H9 (cell line): ENCODE measurements around the gene SLC36A3. TPM values are rescaled to one million over a fixed set of nuclear protein-coding genes. Genes with fewer than 3 reads are reported as not detected.

ENCODE experiments used
- DNase-seq: peaks from one replicate; pipeline ENCODE4 v3.0.0-alpha.2; 2017
- H2AFZ ChIP-seq: one replicate; pipeline ENCODE4 v1.6.1; 2013; ENCODE audit warnings: mild to moderate bottlenecking, low read length, control low read depth, moderate library complexity
- H2AK5ac ChIP-seq: 2 replicates; pipeline ENCODE4 v1.6.1; 2013; ENCODE audit warnings: low read length, control low read depth, mixed read lengths; ENCODE audit not compliant: insufficient read length
- H2BK120ac ChIP-seq: one replicate; pipeline ENCODE4 v1.6.1; 2013; ENCODE audit warnings: low read depth, mild to moderate bottlenecking, low read length, control low read depth, inconsistent platforms; ENCODE audit not compliant: poor library complexity, severe bottlenecking
- H2BK12ac ChIP-seq: 2 replicates; pipeline ENCODE4 v1.6.1; 2013; ENCODE audit warnings: low read length, control low read depth, mixed read lengths, low read depth; ENCODE audit not compliant: insufficient read length
- H2BK15ac ChIP-seq: 2 replicates; pipeline ENCODE4 v1.6.1; 2013; ENCODE audit warnings: low read depth, low read length, control low read depth
- H2BK20ac ChIP-seq: one replicate; pipeline ENCODE4 v1.6.1; 2013; ENCODE audit warnings: low read depth, mild to moderate bottlenecking, low read length, control low read depth, inconsistent platforms; ENCODE audit not compliant: poor library complexity, severe bottlenecking
- H2BK5ac ChIP-seq: 2 replicates; pipeline ENCODE4 v1.6.1; 2013; ENCODE audit warnings: low read length, control low read depth, mixed read lengths; ENCODE audit not compliant: insufficient read length
- H3K14ac ChIP-seq: 2 replicates; pipeline ENCODE4 v1.6.1; 2013; ENCODE audit warnings: low read length, control low read depth; ENCODE audit not compliant: insufficient read depth
- H3K18ac ChIP-seq: 2 replicates; pipeline ENCODE4 v1.6.1; 2013; ENCODE audit warnings: low read depth, mild to moderate bottlenecking, mixed read lengths, low read length, control low read depth; ENCODE audit not compliant: insufficient read length
- H3K23ac ChIP-seq: 2 replicates; pipeline ENCODE4 v1.6.1; 2013; ENCODE audit warnings: low read length, control low read depth, mixed read lengths, low read depth; ENCODE audit not compliant: insufficient read length
- H3K23me2 ChIP-seq: 2 replicates; pipeline ENCODE4 v1.6.1; 2013; ENCODE audit warnings: low read depth, mild to moderate bottlenecking, mixed read lengths, low read length, control low read depth; ENCODE audit not compliant: insufficient read length, poor library complexity, severe bottlenecking
- H3K27ac ChIP-seq: 2 replicates; pipeline ENCODE4 v1.5.1; 2013; ENCODE audit warnings: low read length, control low read depth, mixed read lengths, low read depth; ENCODE audit not compliant: insufficient read length
- H3K27me3 ChIP-seq: 2 replicates; pipeline ENCODE4 v1.6.1; 2013; ENCODE audit warnings: low read length, control low read depth, inconsistent platforms; ENCODE audit not compliant: insufficient read depth
- H3K4ac ChIP-seq: 2 replicates; pipeline ENCODE4 v1.6.1; 2013; ENCODE audit warnings: low read depth, mild to moderate bottlenecking, control low read depth, inconsistent platforms, low read length, moderate library complexity
- H3K4me1 ChIP-seq: 2 replicates; pipeline ENCODE4 v1.6.1; 2013; ENCODE audit warnings: low read length, control low read depth, inconsistent platforms; ENCODE audit not compliant: insufficient read depth
- H3K4me2 ChIP-seq: 2 replicates; pipeline ENCODE4 v1.6.1; 2013; ENCODE audit warnings: low read length, control low read depth, mixed read lengths; ENCODE audit not compliant: insufficient read length, insufficient read depth
- H3K56ac ChIP-seq: 2 replicates; pipeline ENCODE4 v1.6.1; 2013; ENCODE audit warnings: low read depth, mild to moderate bottlenecking, mixed read lengths, low read length, control low read depth; ENCODE audit not compliant: insufficient read length
- H3K79me1 ChIP-seq: 2 replicates; pipeline ENCODE4 v1.6.1; 2013; ENCODE audit warnings: low read depth, mild to moderate bottlenecking, moderate library complexity, low read length, control low read depth, inconsistent platforms; ENCODE audit not compliant: insufficient read depth, poor library complexity, severe bottlenecking
- H3K79me2 ChIP-seq: 2 replicates; pipeline ENCODE4 v1.6.1; 2013; ENCODE audit warnings: low read length, control low read depth, inconsistent platforms; ENCODE audit not compliant: insufficient read depth
- H3K9ac ChIP-seq: 2 replicates; pipeline ENCODE4 v1.6.1; 2013; ENCODE audit warnings: low read length, control low read depth, mixed read lengths; ENCODE audit not compliant: insufficient read length; ENCODE audit errors: extremely low read depth
- H3K9me3 ChIP-seq: one replicate; pipeline ENCODE4 v1.6.1; 2013; ENCODE audit warnings: low read depth, low read length, inconsistent platforms; ENCODE audit not compliant: control insufficient read depth
- H3T11ph ChIP-seq: one replicate; pipeline ENCODE4 v1.6.1; 2013; ENCODE audit warnings: mild to moderate bottlenecking, low read length, control low read depth, inconsistent platforms
- H4K20me1 ChIP-seq: one replicate; pipeline ENCODE4 v1.6.1; 2013; ENCODE audit not compliant: control insufficient read depth, insufficient read length, insufficient read depth
- H4K5ac ChIP-seq: 2 replicates; pipeline ENCODE4 v1.6.1; 2013; ENCODE audit warnings: low read depth, mild to moderate bottlenecking, mixed read lengths, low read length, control low read depth; ENCODE audit not compliant: insufficient read length
- H4K8ac ChIP-seq: replicated peaks from 2 replicates; pipeline ENCODE4 v1.6.1; 2013; ENCODE audit warnings: low read length, control low read depth, mixed read lengths, low read depth; ENCODE audit not compliant: insufficient read length
- H4K91ac ChIP-seq: 2 replicates; pipeline ENCODE4 v1.6.1; 2013; ENCODE audit warnings: low read depth, mild to moderate bottlenecking, moderate library complexity, mixed read lengths, low read length, control low read depth; ENCODE audit not compliant: insufficient read length
- H3K27ac Mint-ChIP-seq, 3 experiments: 2 replicates in 2 of 3; 3 replicates in 1 of 3; pipeline ENCODE4 v1.8.0; 2020 to 2021; ENCODE audit warnings: mixed read lengths in 3 of 3, mild to moderate bottlenecking in 1 of 3, moderate library complexity in 1 of 3
- H3K27me3 Mint-ChIP-seq: 2 replicates; pipeline ENCODE4 v1.8.0; 2021; ENCODE audit warnings: low read depth, mild to moderate bottlenecking, moderate library complexity, mixed read lengths
- H3K36me3 Mint-ChIP-seq, 3 experiments: 2 replicates in 2 of 3; 3 replicates in 1 of 3; pipeline ENCODE4 v1.8.0; 2020 to 2021; ENCODE audit warnings: low read depth in 3 of 3, mixed read lengths in 3 of 3; ENCODE audit not compliant: insufficient read depth in 1 of 3
- H3K4me1 Mint-ChIP-seq, 2 experiments: 2 replicates each; pipeline ENCODE4 v1.8.0; 2020; ENCODE audit warnings: mixed read lengths in 2 of 2
- H3K4me3 Mint-ChIP-seq, 2 experiments: 2 replicates in 1 of 2; 3 replicates in 1 of 2; pipeline ENCODE4 v1.8.0; 2020 to 2021; ENCODE audit warnings: mild to moderate bottlenecking in 2 of 2, mixed read lengths in 2 of 2, moderate library complexity in 1 of 2
- H3K9me3 Mint-ChIP-seq, 2 experiments: 2 replicates in 1 of 2; 3 replicates in 1 of 2; pipeline ENCODE4 v1.8.0; 2020; ENCODE audit warnings: mild to moderate bottlenecking in 2 of 2, mixed read lengths in 2 of 2, moderate library complexity in 1 of 2
- CTCF ChIP-seq: fragments of 200-600 bp; sonication (generic); conservative IDR thresholded peaks from 3 replicates; pipeline ENCODE4 v1.8.0; 2021; ENCODE audit warnings: antibody characterized with exemption, mild to moderate bottlenecking
- WGBS: extraction: QIAGEN DNeasy Blood & Tissue Kit; methylation state at CpG from one replicate; pipeline ENCODE4 v1.1.7; 2013; ENCODE audit warnings: missing lambda C conversion rate, low lambda C conversion rate, mixed read lengths; ENCODE audit not compliant: insufficient read length; ENCODE audit errors: extremely low coverage; 5-methylcytosine and 5-hydroxymethylcytosine counted together
- total RNA-seq: library from RNA; stranded (reverse); gene quantifications from 2 replicates; pipeline ENCODE4 v1.2.1, GENCODE V29; 2021

Gene SLC36A3
- total RNA-seq, 1 experiment from 2014 or later = not detected

DNA sequence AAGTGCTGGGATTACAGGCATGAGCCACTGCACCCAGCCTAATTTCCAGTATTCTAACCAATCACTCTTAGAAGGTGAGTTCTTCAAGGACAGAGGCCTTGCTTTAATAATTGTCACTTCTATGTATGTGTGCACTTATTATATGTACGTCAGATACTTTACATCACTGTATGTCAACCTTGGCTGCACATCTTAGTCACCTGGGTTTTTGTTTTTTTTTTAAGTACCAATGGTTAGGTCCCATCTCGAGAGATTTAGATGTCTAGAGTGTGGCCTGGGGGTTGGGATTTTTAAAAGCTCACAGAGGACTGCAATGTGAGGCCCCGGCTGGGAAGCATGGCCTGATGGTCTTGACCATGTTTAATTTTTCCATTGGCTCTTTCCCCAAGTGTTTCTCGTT, 60.4 kb downstream of the SLC36A3 start:
- WGBS = no CpG with 5 or more reads among the region's 4 CpGs
- H4K5ac ChIP-seq = no peak overlapping the region
- no peaks in the 10 kb centered on the region for H3K23me2 ChIP-seq
- no peaks in the 10 kb centered on the region for H3K9me3 ChIP-seq
- Mint-ChIP-seq H3K36me3 (peaks cover 0 to 6% (median 0%) of the 10 kb centered on the region in 3 experiments; a peak in 1 of 7 replicates), H3K27me3 (peaks cover 5% of the 10 kb centered on the region), H3K27ac (no peak overlapping the region), H3K4me1 (peaks cover 16 to 31% of the 10 kb centered on the region in 2 experiments), H3K9me3 (peaks cover 6% of the 10 kb centered on the region in 2 experiments; a peak in 3 of 5 replicates), H3K4me3 (no peak overlapping the region)
- H2AFZ ChIP-seq = no peak overlapping the region
- H3K9ac ChIP-seq = no peak overlapping the region
- H3K14ac ChIP-seq = no peak overlapping the region
- TF ChIP-seq CTCF = no peak
- H3K4me1 ChIP-seq = peaks cover 2% of the 10 kb centered on the region; the same call in 1 of the 2 replicates
- no peak overlapping the region for H2BK15ac ChIP-seq
- no peak overlapping the region for H2BK20ac ChIP-seq
- H4K8ac ChIP-seq = no peak overlapping the region
- no peak for DNase-seq
- H3K23ac ChIP-seq = no peak overlapping the region
- no peaks in the 10 kb centered on the region for H3K79me2 ChIP-seq
- H3K27me3 ChIP-seq = no peaks in the 10 kb centered on the region; the same call in 1 of the 2 replicates
- H3T11ph ChIP-seq = no peak overlapping the region
- H3K56ac ChIP-seq = no peak overlapping the region
- H4K91ac ChIP-seq = no peak overlapping the region
- no peak overlapping the region for H3K27ac ChIP-seq
- no peak overlapping the region for H2AK5ac ChIP-seq
- H2BK12ac ChIP-seq = no peak overlapping the region
- no peaks in the 10 kb centered on the region for H4K20me1 ChIP-seq
- no peak overlapping the region for H3K4ac ChIP-seq
- H2BK120ac ChIP-seq = no peak overlapping the region
- H3K79me1 ChIP-seq = no peaks in the 10 kb centered on the region
- no peak overlapping the region for H3K18ac ChIP-seq
- H2BK5ac ChIP-seq = no peak overlapping the region
- H3K4me2 ChIP-seq = no peak overlapping the region
